GM19463 (cell line): ENCODE data around the gene ARHGAP26.

Source experiments
- ATAC-seq: cut with Tn5 transposase; IDR thresholded peaks from one replicate; pipeline ENCODE4 v1.9.1; 2021; ENCODE audit warnings: mild to moderate bottlenecking, moderate library complexity; ENCODE audit not compliant: unreplicated experiment

ARHGAP26 gene

DNA sequence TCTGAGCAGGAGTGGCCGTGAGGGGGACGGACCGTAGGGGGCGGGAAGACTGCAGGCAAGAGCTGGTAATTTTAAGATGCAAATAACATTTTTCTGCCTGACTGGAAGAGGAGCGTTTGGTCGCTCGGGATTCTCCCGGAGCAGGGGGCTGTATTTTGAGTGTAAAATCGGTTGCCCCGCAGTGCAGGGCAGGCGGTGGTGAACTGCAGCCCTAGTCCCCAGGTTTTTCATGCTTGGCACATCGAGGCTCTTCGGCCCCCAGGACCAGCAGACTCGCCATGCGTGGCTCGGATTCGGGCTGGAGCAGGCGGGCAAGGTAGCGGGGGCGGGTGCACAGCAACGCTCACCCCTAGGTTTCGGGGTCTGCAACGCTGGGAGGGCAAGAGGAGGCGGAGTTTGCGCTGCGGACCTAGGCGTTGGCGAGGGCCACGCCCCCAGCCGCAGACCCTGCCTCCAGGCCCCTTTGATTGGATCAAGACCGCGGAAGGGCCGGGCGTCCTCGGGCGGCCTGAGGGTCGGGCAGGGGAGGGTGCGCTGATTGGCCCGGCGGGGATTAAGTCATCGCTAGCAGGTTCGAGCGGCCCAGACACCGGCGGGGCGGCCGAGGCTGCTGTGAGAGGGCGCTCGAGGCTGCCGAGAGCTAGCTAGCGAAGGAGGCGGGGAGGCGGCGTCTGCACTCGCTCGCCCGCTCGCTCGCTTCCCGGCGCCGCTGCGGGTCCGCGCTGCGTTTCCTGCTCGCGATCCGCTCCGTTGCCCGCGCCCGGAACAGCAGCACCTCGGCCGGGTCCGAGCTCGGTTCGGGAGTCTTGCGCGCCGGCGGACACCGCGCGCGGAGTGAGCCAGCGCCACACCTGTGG, at the start of gene ARHGAP26:
TSS of gene ARHGAP26 (plus strand) at position 585 of the 857 bp plus-strand sequence. CDS start 385 bp downstream, outside the sequence.
- ATAC-seq: peak; percentile 95

DNA sequence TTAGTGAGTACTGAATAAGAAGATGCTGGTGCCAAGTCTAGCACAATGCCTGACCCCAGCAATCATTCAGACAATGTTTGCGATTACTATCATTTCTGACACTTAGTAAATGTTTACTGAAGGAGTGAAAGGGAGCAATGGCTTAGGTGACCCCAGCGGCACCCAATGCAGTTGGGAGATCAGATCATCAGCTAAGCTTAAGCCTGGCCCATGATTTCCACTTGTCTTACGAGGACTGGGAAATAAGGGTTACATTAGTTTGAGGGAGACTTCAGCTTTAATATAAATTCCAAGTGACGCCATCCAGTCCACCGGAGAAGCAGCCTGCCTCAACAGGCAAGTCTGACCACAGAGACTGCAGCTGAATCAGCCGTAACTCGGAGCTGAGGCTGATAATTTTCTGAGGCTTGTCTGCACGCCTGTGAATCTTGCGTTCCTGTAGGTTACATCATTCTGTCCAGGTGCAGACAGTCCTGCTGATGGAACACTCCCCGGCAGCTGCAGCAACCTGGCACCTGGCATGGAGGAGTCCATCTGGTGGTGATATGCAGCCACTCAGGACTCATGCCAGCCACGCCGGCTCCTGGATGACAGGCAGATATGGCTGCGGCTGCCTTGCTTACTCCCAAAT, 49.4 kb upstream of the ARHGAP26 start:
- ATAC-seq: no peak

GRCh38 chr5:142722146-142722545, 48.0 kb upstream of the ARHGAP26 start:
- ATAC-seq: no peak

DNA sequence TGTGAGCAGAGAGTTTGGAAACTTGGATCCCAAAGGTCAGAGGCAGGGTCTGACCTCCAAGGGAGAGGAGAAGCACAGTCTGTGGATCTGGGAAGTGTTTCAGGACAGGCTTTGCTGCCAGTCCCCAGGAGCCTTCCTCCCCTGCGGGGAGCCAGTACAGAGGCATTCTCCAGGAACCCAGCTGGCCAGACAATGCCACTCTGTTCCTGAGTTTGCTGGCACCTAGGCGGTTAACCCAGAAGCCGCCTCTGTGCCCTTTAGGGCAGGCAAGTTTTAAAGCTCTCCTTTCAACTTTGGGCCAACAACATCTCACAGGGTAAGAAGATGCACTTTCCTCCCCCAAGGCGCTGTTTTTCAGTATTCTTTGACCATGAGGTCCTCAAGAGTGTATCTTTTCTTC, 47.3 kb upstream of the ARHGAP26 start:
- no peak for ATAC-seq

- ATAC-seq: no peak
Measured at GRCh38 chr5:142724821-142725220, 45.4 kb upstream of the ARHGAP26 start.

GRCh38 chr5:142725231-142726187, 44.7 kb upstream of the ARHGAP26 start:
- ATAC-seq: no peak

DNA sequence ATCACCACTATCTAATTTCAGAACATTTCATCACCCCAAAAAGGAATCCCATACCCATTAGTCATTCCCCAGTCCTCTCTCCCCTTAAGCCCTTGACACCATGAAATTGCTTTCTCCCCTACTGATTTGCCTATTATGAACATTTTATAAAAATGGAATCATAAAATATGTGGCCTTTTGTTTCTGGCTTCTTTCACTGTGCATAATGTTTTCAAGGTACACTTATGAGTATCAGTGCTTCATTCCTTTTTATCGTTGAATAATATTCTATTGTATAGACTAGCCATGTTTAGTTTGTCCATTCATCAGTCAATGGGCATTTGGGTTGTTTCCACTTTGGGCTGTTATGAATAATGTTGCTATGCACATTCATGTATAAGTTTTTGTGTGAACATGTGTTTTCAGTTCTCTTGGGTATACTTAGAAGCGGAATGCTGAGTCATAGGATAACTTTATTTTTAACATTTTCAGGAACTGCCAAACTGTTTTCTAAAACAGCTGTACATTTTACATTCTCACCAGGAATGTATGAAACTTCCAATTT, 43.9 kb upstream of the ARHGAP26 start:
- peak; percentile 67 for ATAC-seq

DNA sequence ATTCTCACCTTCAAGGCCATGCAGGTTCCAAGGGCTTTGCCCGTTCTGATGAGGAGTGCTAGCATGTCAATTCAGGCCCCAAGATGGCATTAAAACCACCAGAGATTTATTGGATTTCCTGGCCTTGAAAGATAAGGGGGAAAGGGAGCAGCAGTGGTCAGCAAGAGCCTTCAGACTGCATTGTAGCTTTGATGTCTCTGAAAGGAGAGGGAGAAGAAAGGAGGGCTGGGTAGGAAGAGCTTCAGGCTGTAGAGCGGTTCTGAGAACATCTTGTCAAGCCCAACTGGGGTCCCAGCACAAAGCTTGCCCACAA, 42.5 kb upstream of the ARHGAP26 start:
- no peak for ATAC-seq

GRCh38 chr5:142735323-142736246, 34.6 kb upstream of the ARHGAP26 start:
- no peak for ATAC-seq

DNA sequence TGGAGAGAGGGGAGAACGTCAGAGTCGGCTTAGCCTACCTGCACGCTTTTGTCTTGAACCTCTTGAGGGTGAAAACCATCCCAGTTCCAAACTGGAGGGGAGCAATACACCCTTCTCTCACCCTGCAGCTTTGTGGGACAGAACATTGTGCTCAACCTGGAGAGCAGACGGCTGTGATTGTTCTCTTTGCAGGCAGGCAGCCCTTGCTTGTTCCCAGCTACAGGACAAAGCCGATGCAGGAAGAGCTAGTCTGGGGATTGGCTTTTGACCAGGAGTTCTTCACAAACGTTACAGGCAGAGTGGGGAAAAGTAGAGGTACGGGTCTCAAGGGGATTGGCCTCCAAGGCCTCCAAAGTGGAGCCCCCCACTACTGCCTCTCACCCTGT, 33.9 kb upstream of the ARHGAP26 start:
- no peak for ATAC-seq

- no peak for ATAC-seq
Measured at GRCh38 chr5:142737179-142737578, 33.0 kb upstream of the ARHGAP26 start.

GRCh38 chr5:142740474-142741242, 29.5 kb upstream of the ARHGAP26 start:
- no peak for ATAC-seq

DNA sequence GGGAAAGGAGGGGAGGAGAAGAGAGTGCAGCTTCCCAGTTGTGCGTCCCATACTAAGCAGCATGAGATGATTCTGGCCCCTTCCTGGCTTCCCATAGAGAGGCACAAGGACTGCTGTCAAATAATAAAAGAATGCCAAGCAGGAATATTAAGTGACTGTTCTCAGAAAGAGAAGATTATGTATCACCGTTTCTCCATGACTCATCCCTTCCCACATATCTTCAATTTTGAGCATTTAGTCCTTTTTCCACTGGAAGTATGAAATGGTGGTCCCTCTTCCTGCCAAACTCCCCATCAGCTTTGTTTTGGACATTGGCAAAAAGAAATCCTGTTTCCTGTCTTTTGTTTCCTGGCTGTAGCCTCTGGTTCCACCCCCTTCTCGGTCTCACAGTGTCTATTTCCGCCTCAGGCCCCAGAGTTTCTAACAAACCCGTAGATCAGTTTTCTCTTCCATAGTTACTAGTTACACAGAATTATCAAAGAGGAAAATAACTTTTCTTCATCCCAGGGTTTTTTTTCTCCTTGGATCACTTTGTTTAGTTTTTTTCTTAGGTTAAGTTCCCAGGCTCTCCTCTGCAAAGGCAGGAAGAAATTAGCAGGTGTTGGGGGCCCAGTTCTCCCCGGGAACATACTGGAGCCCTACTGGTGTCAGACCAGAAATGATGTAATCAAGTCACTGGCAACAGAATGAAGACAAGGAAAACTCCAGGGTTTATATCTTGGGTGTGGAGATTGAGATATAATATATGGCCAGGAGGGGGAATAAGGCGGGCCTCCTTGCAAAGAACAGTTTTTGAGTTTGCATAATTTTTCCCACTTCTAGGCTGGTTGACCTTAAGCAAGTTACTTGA, 26.4 kb upstream of the ARHGAP26 start:
- ATAC-seq: no peak

- ATAC-seq: no peak
Measured at GRCh38 chr5:142745268-142745667, 24.9 kb upstream of the ARHGAP26 start.

DNA sequence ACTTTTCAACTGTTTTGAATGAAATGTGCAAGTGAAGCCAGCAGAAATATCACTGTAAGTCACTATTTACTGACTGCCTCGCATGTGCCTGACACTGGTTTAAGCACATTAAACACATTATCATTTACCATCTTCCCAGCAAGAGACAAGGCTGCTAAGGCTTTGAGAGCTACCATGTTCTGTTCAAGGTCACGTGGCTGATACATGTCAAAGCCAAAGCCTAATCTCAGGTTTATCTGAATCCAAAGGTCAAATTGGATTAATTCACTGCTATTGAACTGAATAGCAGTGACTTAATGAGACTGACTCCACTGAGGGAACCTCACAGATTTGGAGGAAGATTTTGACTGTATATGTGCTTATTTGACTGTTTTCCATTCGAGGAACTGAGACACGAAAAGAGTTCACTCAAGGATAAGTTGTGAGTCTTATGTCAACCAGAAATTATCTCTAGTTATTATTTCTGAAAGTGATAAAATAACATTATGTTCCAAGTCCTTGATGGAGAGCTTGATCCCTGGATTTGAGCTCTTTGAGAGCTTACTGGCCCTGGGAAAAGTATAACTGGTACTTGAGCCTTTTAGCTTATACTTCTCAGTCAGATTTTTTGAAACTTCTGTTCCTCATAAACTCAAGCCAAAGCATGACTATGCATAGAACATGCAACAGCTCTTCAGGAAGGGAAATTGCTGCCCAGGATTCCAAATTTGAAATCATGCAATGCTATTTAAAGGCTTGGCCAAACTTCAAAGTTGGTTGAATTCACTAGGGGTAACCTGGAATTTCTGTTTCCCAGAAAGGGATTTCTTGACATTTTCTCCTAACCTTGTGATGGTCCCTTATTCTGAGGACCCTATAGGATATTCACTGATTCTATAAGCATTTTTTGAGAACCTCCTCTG, 23.4 kb upstream of the ARHGAP26 start:
- ATAC-seq: no peak

DNA sequence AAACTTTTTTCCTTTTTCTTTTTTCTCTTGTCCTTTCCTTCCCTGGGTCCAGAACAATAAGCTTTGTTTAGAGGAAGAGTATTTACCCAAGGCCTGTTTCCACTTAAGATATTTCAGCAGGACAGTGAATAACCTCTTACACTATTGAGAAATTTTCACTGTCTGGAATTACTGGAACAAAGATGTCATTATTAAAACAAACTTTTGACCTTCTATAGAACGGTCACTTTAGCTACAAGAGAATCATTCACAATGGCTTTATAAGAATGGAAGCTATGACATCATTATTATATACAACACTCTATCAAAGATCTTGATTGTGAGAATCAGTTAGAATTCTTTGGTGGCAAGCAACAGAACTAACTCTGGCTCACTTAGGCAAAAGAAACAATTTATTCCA, 22.0 kb upstream of the ARHGAP26 start:
- ATAC-seq: no peak

DNA sequence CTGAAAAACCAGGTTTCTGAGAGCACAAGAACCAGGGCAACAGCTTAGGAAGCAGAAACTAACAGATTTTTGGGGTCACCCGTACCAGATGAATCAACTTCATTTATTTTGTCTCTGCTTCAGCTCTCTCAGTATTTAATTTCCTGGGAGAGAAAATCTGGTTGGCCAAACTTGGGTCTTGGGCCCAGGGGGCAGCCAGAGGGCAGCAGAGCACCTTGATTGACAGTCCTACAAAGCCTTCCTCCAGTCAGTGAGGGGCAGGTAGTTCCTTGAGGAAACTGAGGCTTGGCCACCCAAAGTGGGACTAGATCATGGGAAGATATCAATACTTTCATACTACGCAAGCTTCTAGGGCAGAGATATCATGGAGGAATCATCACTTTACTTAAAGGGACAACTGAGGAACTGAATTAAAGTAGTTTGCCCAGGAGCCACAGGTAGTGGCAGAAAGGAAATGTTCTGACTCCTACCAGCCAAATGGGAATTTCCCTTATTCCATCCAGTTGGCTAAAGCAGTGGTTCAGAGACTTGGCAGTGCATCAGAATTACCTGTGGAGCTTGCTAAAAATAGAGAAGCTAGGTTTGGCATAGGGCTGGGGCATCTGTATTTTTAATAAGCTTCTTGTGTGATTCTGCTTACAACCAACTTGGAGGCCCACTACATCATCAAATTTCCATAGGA, 21.5 kb upstream of the ARHGAP26 start:
- peak; percentile 53 for ATAC-seq
